OCI-LY1 (cell line): ENCODE measurements around the gene TBC1D2B.

Experiments used
- EZH2 ChIP-seq: fragments of 200-600 bp; sonication (generic), shearing (Covaris generic); IDR thresholded peaks from 2 replicates; pipeline ENCODE4 v1.8.0; 2017; ENCODE audit warnings: borderline replicate concordance, mixed run types, mild to moderate bottlenecking, antibody characterized with exemption, low read length, moderate library complexity, mixed read lengths
- TF ChIP-seq, protein P1 (sequence below): fragments of 200-600 bp; sonication (generic), shearing (Covaris generic); IDR thresholded peaks from 2 replicates; pipeline ENCODE4 v1.5.1; 2017; ENCODE audit warnings: mild to moderate bottlenecking, antibody characterized with exemption, low read length, moderate library complexity, mixed read lengths

DNA sequence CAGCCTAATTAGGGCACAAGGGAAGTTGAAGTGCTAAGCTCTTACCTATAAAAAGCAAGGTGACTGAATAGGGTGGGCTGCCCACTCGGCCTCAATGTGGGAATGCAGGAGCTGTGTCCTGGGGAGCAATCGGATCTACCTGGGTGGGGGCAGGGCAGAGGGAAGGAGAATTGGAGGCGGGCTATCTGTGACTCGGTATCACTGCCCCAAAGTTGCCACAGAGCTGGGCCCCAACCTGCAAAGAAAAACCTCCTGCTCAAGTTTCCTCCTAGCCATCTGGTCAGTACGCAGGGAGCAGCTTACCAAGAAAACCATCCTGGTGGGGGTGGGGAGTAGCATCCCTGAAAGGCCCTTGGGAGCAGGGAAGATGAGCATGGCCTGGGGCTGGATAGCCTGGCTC lies 43.0 kb upstream of the TBC1D2B start:
- TF ChIP-seq, protein P1, sequence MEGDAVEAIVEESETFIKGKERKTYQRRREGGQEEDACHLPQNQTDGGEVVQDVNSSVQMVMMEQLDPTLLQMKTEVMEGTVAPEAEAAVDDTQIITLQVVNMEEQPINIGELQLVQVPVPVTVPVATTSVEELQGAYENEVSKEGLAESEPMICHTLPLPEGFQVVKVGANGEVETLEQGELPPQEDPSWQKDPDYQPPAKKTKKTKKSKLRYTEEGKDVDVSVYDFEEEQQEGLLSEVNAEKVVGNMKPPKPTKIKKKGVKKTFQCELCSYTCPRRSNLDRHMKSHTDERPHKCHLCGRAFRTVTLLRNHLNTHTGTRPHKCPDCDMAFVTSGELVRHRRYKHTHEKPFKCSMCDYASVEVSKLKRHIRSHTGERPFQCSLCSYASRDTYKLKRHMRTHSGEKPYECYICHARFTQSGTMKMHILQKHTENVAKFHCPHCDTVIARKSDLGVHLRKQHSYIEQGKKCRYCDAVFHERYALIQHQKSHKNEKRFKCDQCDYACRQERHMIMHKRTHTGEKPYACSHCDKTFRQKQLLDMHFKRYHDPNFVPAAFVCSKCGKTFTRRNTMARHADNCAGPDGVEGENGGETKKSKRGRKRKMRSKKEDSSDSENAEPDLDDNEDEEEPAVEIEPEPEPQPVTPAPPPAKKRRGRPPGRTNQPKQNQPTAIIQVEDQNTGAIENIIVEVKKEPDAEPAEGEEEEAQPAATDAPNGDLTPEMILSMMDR = no peak
- no peak for TF ChIP-seq EZH2
